Measurements from ENCODE around the gene ATP11B. TPM values are rescaled to one million over a fixed set of nuclear protein-coding genes. Genes with fewer than 3 reads are reported as not detected.

Gene ATP11B
- total and polyA plus RNA-seq, 2 experiments from 2014 or later: 5.8 to 24.7 TPM

GRCh38 chr3:182954553-182955235 is 161.4 kb downstream of the ATP11B start:
- Mint-ChIP-seq H3K27me3 (ENCODE audit: insufficient read depth, low read depth, poor library complexity) (peaks cover 2% of the 10 kb centered on the region), H3K36me3 (ENCODE audit: low read depth) (peaks cover 72% of the 10 kb centered on the region), H3K27ac (no peak overlapping the region), H3K4me1 (peaks cover 3% of the 10 kb centered on the region; the same call in 2 of the 3 replicates), H3K9me3 (peaks cover 9% of the 10 kb centered on the region), H3K4me3 (no peak overlapping the region)
- Histone ChIP-seq H2AFZ (no peak overlapping the region), H3K4me2 (no peak overlapping the region), H3K79me2 (replicated peaks; ENCODE audit: insufficient read depth) (peaks cover 15% of the 10 kb centered on the region; the same call in 1 of the 2 replicates), H3K9me2 (ENCODE audit: insufficient read depth) (no peaks in the 10 kb centered on the region), H4K20me1 (replicated peaks; ENCODE audit: insufficient read depth) (no peaks in the 10 kb centered on the region), H3K27ac (ENCODE audit: low read depth) (no peak overlapping the region), H3K27me3 (ENCODE audit: insufficient read depth) (no peaks in the 10 kb centered on the region), H3K4me3 (no peak overlapping the region), H3K36me3 (ENCODE audit: insufficient read depth) (peaks cover 16% of the 10 kb centered on the region), H3F3A (replicated peaks; ENCODE audit: low read depth) (no peaks in the 10 kb centered on the region), H3K4me1 (ENCODE audit: insufficient read depth) (no peaks in the 10 kb centered on the region)
- TF ChIP-seq EZH2phosphoT487 (IDR thresholded peaks at IDR 0.05; ENCODE audit: unreplicated experiment) (no peak), POLR2AphosphoS5 (IDR thresholded peaks at IDR 0.05; ENCODE audit: low read depth) (no peak), STAT1 (IDR thresholded peaks at IDR 0.05; ENCODE audit: unreplicated experiment) (no peak), ZNF462 (CRISPR knock-in tag; IDR thresholded peaks at IDR 0.05) (no peak), REST (IDR thresholded peaks at IDR 0.05; ENCODE audit: unreplicated experiment) (no peak), ZNF331 (CRISPR knock-in tag; IDR thresholded peaks at IDR 0.05; ENCODE audit: low read depth) (no peak), NANOG (IDR thresholded peaks at IDR 0.05; ENCODE audit: borderline replicate concordance) (no peak), CREB1 (CRISPR knock-in tag; IDR thresholded peaks at IDR 0.05; ENCODE audit: low read depth) (no peak), CTCF (conservative IDR thresholded peaks at IDR 0.05; ENCODE audit: low read depth in 2 of 2) (no peak), ETS1 (IDR thresholded peaks at IDR 0.05) (no peak), ZNF114 (CRISPR knock-in tag; IDR thresholded peaks at IDR 0.05) (no peak), EZH2 (IDR thresholded peaks at IDR 0.05; ENCODE audit: low read depth, unreplicated experiment) (no peak), JUNB (IDR thresholded peaks at IDR 0.05; ENCODE audit: unreplicated experiment) (no peak)
- DNase-seq (ENCODE audit: low spot score) (no peak), ATAC-seq (no peak)
